Mesenchymal stem cell (in vitro differentiated cells and primary cell): ENCODE data around the gene FAM177A1.
"Not testable (repeated sequence)": the region's sequence is repeated elsewhere in the genome, so short reads cannot be mapped to it uniquely, and the experiment has no call there.

Source experiments
- DNase-seq: peaks from one replicate; pipeline ENCODE4 v3.0.0-alpha.2; 2013
- H2AFZ ChIP-seq: one replicate; pipeline ENCODE4 v1.6.1; 2013; ENCODE audit warnings: low read depth, mild to moderate bottlenecking, control low read depth, inconsistent platforms, low read length, moderate library complexity
- H2AK5ac ChIP-seq: 2 replicates; pipeline ENCODE4 v1.6.1; 2013; ENCODE audit warnings: low read length, moderate library complexity, mild to moderate bottlenecking, inconsistent platforms; ENCODE audit not compliant: severe bottlenecking
- H2BK120ac ChIP-seq: one replicate; pipeline ENCODE4 v1.6.1; 2013; ENCODE audit warnings: low read depth, mild to moderate bottlenecking, inconsistent platforms, low read length, moderate library complexity
- H2BK12ac ChIP-seq, 2 experiments: one replicate each; pipeline ENCODE4 v1.6.1; 2013; ENCODE audit warnings: inconsistent platforms in 2 of 2, low read length in 2 of 2, mild to moderate bottlenecking in 2 of 2, moderate library complexity in 2 of 2, control low read depth in 1 of 2
- H2BK15ac ChIP-seq: one replicate; pipeline ENCODE4 v1.6.1; 2013; ENCODE audit warnings: mild to moderate bottlenecking, low read depth, inconsistent platforms; ENCODE audit not compliant: poor library complexity, severe bottlenecking
- H2BK5ac ChIP-seq: 2 replicates; pipeline ENCODE4 v1.6.1; 2013; ENCODE audit warnings: low read depth, mild to moderate bottlenecking, low read length, control low read depth, inconsistent platforms; ENCODE audit not compliant: poor library complexity, severe bottlenecking
- H3K14ac ChIP-seq, 2 experiments: one replicate each; pipeline ENCODE4 v1.6.1; 2013; ENCODE audit warnings: inconsistent platforms in 2 of 2, low read length in 2 of 2, control low read depth in 1 of 2, mild to moderate bottlenecking in 1 of 2, moderate library complexity in 1 of 2
- H3K18ac ChIP-seq, 2 experiments: one replicate each; pipeline ENCODE4 v1.6.1; 2013; ENCODE audit warnings: inconsistent platforms in 2 of 2, low read length in 2 of 2, control low read depth in 1 of 2, low read depth in 1 of 2, mild to moderate bottlenecking in 1 of 2
- H3K23ac ChIP-seq, 2 experiments: one replicate each; pipeline ENCODE4 v1.6.1; 2013; ENCODE audit warnings: inconsistent platforms in 2 of 2, low read length in 2 of 2, mild to moderate bottlenecking in 2 of 2, moderate library complexity in 2 of 2, control low read depth in 1 of 2
- H3K27ac ChIP-seq: 2 replicates; pipeline ENCODE4 v1.5.1; 2013; ENCODE audit warnings: mild to moderate bottlenecking, moderate library complexity, low read length, control low read depth, inconsistent platforms; ENCODE audit not compliant: poor library complexity, severe bottlenecking
- H3K27me3 ChIP-seq, 2 experiments: 2 replicates each; pipeline versions ENCODE4 v1.6.1 to v1.7.0; 2013; ENCODE audit warnings: low read length in 2 of 2, mild to moderate bottlenecking in 2 of 2, moderate library complexity in 2 of 2, control low read depth in 1 of 2, inconsistent platforms in 1 of 2; ENCODE audit not compliant: control insufficient read depth in 1 of 2, insufficient read depth in 1 of 2
- H3K36me3 ChIP-seq, 2 experiments: 2 replicates each; pipeline versions ENCODE4 v1.6.1 to v1.7.0; 2013; ENCODE audit warnings: low read length in 2 of 2, control low read depth in 1 of 2, inconsistent platforms in 1 of 2, low read depth in 1 of 2, mild to moderate bottlenecking in 1 of 2; ENCODE audit not compliant: insufficient read depth in 2 of 2, control insufficient read depth in 1 of 2
- H3K4ac ChIP-seq, 2 experiments: one replicate each; pipeline ENCODE4 v1.6.1; 2013; ENCODE audit warnings: inconsistent platforms in 2 of 2, low read length in 2 of 2, mild to moderate bottlenecking in 2 of 2, moderate library complexity in 2 of 2, control low read depth in 1 of 2, low read depth in 1 of 2
- H3K4me1 ChIP-seq: 2 replicates; pipeline ENCODE4 v1.6.1; 2013; ENCODE audit warnings: low read depth, low read length, control low read depth; ENCODE audit not compliant: control insufficient read depth, insufficient read depth
- H3K4me2 ChIP-seq: 2 replicates; pipeline ENCODE4 v1.6.1; 2013; ENCODE audit warnings: low read length, mild to moderate bottlenecking, inconsistent platforms; ENCODE audit not compliant: poor library complexity, severe bottlenecking
- H3K4me3 ChIP-seq, 2 experiments: 2 replicates each; pipeline versions ENCODE4 v1.5.1 to v1.7.0; 2013; ENCODE audit warnings: low read length in 2 of 2, mild to moderate bottlenecking in 2 of 2, control low read depth in 1 of 2, low read depth in 1 of 2; ENCODE audit not compliant: insufficient read depth in 1 of 2
- H3K79me1 ChIP-seq: replicated peaks from 2 replicates; pipeline ENCODE4 v1.6.1; 2013; ENCODE audit warnings: mild to moderate bottlenecking, control low read depth, low read length, inconsistent platforms; ENCODE audit not compliant: poor library complexity, severe bottlenecking
- H3K9ac ChIP-seq: 2 replicates; pipeline ENCODE4 v1.7.0; 2013; ENCODE audit warnings: mild to moderate bottlenecking, low read length, moderate library complexity
- H3K9me3 ChIP-seq: 2 replicates; pipeline ENCODE4 v1.7.0; 2013; ENCODE audit warnings: mild to moderate bottlenecking, low read length; ENCODE audit not compliant: control insufficient read depth
- H4K8ac ChIP-seq: one replicate; pipeline ENCODE4 v1.6.1; 2013; ENCODE audit warnings: inconsistent platforms, mild to moderate bottlenecking, low read length, moderate library complexity
- H4K91ac ChIP-seq: one replicate; pipeline ENCODE4 v1.6.1; 2013; ENCODE audit warnings: mild to moderate bottlenecking, low read length, inconsistent platforms
- WGBS: methylation state at CpG from one replicate; pipeline ENCODE4 v1.1.7; 2013; ENCODE audit warnings: mixed read lengths; 5-methylcytosine and 5-hydroxymethylcytosine counted together

FAM177A1 gene

DNA sequence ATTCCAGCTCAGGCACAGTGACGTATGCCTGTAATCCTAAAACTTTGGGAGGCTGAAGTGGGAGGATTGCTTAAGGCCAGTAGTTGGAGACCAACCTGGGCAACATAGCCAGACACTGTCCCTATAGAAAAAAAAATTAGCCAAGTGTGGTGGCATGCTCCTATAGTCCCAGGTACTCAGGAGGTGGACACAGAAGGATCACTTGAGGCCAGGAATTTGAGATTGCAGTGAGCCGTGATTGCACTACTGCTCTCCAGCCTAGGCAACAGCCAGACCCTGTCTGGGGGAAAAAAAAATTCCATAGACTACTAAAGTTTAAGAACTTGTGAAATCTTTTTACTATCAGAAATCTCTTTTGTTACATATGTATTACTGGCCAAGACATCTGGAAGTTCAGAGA, 6.6 kb downstream of the FAM177A1 start:
- peaks cover 15 to 55% of the 10 kb centered on the region in 2 experiments for H3K36me3 ChIP-seq
- H2AK5ac ChIP-seq: no peak overlapping the region
- H4K91ac ChIP-seq: no peak overlapping the region
- H2BK15ac ChIP-seq: no peak overlapping the region
- no peak overlapping the region for H3K18ac ChIP-seq
- no peaks in the 10 kb centered on the region for H3K9me3 ChIP-seq
- no peak overlapping the region for H3K4ac ChIP-seq
- H3K79me1 ChIP-seq: peaks cover 10% of the 10 kb centered on the region
- H2BK120ac ChIP-seq: no peak overlapping the region
- H2BK5ac ChIP-seq: no peak overlapping the region
- no peak for DNase-seq
- 100% methylated on average over 1 of the region's 2 CpGs for WGBS
- H3K23ac ChIP-seq: no peak overlapping the region
- H3K4me1 ChIP-seq: peaks cover 5% of the 10 kb centered on the region
- no peak overlapping the region for H3K9ac ChIP-seq
- no peak overlapping the region for H4K8ac ChIP-seq
- H3K14ac ChIP-seq: no peak overlapping the region
- H2AFZ ChIP-seq: no peak overlapping the region
- H2BK12ac ChIP-seq: no peak overlapping the region
- H3K4me3 ChIP-seq: no peak overlapping the region
- no peak overlapping the region for H3K27ac ChIP-seq
- H3K27me3 ChIP-seq: no peaks in the 10 kb centered on the region
- H3K4me2 ChIP-seq: no peak overlapping the region

DNA sequence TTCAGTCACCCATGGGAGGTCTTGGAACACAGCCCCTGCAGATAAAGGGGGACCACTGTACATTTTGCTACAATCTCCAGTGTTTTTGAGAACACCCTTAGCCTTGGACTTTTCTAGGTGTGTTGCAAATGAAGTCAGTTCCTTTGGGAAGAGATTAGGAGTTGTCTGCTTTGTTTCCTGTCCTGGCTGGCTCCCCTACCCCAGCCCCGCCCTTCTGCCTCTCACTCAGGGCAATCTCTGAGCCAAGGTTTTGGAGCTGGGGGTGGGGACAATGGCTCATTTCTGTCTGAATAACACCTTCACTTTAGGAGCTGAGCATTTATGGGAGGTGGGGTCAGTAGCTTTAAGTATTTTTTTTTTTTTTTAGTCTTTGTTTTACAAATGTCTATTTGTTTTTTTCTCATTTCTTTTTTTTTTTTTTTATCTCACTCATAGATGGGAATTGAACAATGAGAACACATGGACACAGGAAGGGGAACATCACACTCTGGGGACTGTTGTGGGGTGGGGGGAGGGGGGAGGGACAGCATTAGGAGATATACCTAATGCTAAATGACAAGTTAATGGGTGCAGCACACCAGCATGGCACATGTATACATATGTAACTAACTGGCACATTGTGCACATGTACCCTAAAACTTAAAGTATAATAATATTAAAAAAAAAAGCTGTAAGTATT, 15.2 kb downstream of the FAM177A1 start:
- H2BK5ac ChIP-seq, H2BK12ac ChIP-seq, H3K27me3 ChIP-seq, H2BK15ac ChIP-seq, H3K4ac ChIP-seq, H3K9ac ChIP-seq, H2AFZ ChIP-seq, H2BK120ac ChIP-seq, H4K91ac ChIP-seq, DNase-seq, H3K23ac ChIP-seq, H3K9me3 ChIP-seq, H3K18ac ChIP-seq, H2AK5ac ChIP-seq, H3K14ac ChIP-seq, H3K4me2 ChIP-seq, H3K27ac ChIP-seq, H3K4me1 ChIP-seq, H3K4me3 ChIP-seq, H4K8ac ChIP-seq: not testable (repeated sequence)
- 100% methylated on average over 1 of the region's 1 CpG for WGBS
- Histone ChIP-seq H3K79me1 (peaks cover 14% of the 10 kb centered on the region), H3K36me3 (peaks cover 22 to 46% of the 10 kb centered on the region in 2 experiments)

DNA sequence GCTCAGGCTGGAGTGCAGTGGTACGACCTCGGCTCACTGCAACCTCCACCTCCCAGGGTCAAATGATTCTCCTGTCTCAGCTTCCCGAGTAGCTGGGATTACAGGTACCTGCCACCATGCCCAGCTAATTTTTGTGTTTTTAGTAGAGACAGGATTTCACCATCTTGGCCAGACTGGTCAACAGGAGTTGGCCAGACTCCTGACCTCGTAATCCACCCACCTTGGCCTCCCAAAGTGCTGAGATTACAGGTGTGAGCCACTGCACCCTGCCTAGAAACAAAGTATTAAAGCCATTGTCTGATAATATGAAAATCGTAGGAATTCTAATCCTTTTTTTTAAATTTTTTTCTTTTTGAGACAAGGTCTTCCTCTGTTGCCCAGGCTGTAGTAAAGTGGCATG, 19.7 kb downstream of the FAM177A1 start:
- not testable (repeated sequence) for H3K27ac ChIP-seq, H2BK5ac ChIP-seq, H3K4me2 ChIP-seq, H4K8ac ChIP-seq, H4K91ac ChIP-seq, H2AFZ ChIP-seq, H2AK5ac ChIP-seq, H2BK15ac ChIP-seq, DNase-seq, H3K4me1 ChIP-seq, H3K18ac ChIP-seq, H3K14ac ChIP-seq, H3K9ac ChIP-seq, H2BK120ac ChIP-seq, H3K23ac ChIP-seq, H3K9me3 ChIP-seq, H3K27me3 ChIP-seq, H3K4ac ChIP-seq, H3K4me3 ChIP-seq, H2BK12ac ChIP-seq
- H3K79me1 ChIP-seq: peaks cover 25% of the 10 kb centered on the region
- WGBS: 92% methylated on average over 5 of the region's 5 CpGs
- H3K36me3 ChIP-seq: peaks cover 14 to 38% of the 10 kb centered on the region in 2 experiments

GRCh38 chr14:35068238-35069012, 22.4 kb downstream of the FAM177A1 start:
- Histone ChIP-seq H2BK15ac (no peak overlapping the region), H3K36me3 (peaks cover 15 to 41% of the 10 kb centered on the region in 2 experiments), H4K91ac (no peak overlapping the region), H3K27me3 (no peaks in the 10 kb centered on the region), H4K8ac (no peak overlapping the region), H3K9me3 (no peaks in the 10 kb centered on the region), H3K4me2 (no peak overlapping the region), H3K4me1 (no peaks in the 10 kb centered on the region), H2BK120ac (no peak overlapping the region), H3K4ac (no peak overlapping the region), H2BK12ac (no peak overlapping the region), H3K23ac (no peak overlapping the region), H3K18ac (no peak overlapping the region), H3K14ac (no peak overlapping the region), H2AFZ (no peak overlapping the region), H2AK5ac (no peak overlapping the region), H3K9ac (no peak overlapping the region), H2BK5ac (no peak overlapping the region), H3K79me1 (peaks cover 27% of the 10 kb centered on the region), H3K27ac (no peak overlapping the region), H3K4me3 (no peak overlapping the region)
- 96% methylated on average over 2 of the region's 4 CpGs for WGBS
- DNase-seq: peak; percentile 50
